Muscle of back (tissue), 11 donors: ENCODE measurements around the gene CLMN. TPM values are rescaled to one million over a fixed set of nuclear protein-coding genes. Genes with fewer than 3 reads are reported as not detected.
A peak's percentile ranks its signal among the peaks of the same experiment; 100 is the strongest.
"Not testable (repeated sequence)": the region's sequence is repeated elsewhere in the genome, so short reads cannot be mapped to it uniquely, and the experiment has no call there.

Experiments
- DNase-seq, 3 donors: peaks; one replicate each; pipeline versions ENCODE4 v3.0.0 to v3.0.0-alpha.2; 2013
- polyA plus RNA-seq, 10 donors: library from polyadenylated mRNA; unstranded; fragments of 120-200 nt; gene quantifications; one replicate each; pipeline ENCODE4 v1.2.1, GENCODE V29; 2013; ENCODE audit not compliant: insufficient read length in 10 of 10

CLMN gene
- polyA plus RNA-seq, 10 donors, result 1.6 to 4.6 (median 3.0) TPM

DNA sequence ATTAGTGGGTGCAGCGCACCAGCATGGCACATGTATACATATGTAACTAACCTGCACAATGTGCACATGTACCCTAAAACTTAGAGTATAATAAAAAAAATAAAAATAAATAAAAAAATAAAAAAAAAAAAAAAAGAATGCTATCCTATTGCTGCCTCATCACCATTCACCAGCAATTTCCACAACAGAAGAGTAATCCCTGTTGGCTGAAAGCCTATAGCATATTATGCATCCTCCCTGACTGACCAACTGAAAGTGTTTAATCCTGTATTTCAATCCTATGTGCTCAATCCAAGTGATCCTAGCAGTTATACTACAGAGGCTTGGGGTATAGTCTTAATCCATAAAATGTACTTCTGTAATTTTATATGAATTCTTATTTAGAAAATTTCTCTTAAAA is 180.8 kb downstream of the CLMN start:
- DNase-seq, result no peak

DNA sequence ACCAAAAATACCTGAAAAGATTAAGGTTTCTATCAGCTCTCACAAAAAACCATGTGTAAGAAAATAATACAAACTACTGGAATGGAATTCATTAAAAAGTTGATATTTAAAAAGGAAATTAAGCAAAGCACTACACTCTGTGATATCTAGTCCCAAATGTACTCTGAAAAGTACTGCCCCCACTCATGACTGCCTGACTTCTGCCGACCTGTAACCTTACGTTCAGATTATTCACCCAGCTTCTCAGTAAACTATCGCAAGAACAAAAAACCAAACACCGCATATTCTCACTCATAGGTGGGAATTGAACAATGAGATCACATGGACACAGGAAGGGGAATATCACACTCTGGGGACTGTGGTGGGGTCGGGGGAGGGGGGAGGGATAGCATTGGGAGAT is 181.3 kb downstream of the CLMN start:
- not testable (repeated sequence) for DNase-seq

DNA sequence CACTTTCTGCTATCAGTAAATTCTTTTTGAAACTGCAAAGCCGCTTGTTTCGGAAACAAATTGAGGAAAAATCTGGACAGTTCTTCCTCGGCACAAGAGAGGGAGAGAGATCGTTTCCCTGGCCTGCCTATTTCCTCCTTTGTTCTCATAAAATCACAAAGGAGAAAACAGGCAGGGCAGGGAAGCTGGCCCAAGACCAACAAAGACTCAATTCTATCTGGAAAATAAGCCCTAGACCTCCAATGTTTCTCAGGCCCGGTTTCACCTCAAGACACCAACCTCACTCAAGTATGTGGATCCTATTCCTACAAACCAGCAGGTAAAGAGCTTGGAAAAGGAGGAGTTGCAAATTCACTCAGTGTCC is 181.9 kb downstream of the CLMN start:
- peak in 1 of 3 donors; percentile 15 for DNase-seq

DNA sequence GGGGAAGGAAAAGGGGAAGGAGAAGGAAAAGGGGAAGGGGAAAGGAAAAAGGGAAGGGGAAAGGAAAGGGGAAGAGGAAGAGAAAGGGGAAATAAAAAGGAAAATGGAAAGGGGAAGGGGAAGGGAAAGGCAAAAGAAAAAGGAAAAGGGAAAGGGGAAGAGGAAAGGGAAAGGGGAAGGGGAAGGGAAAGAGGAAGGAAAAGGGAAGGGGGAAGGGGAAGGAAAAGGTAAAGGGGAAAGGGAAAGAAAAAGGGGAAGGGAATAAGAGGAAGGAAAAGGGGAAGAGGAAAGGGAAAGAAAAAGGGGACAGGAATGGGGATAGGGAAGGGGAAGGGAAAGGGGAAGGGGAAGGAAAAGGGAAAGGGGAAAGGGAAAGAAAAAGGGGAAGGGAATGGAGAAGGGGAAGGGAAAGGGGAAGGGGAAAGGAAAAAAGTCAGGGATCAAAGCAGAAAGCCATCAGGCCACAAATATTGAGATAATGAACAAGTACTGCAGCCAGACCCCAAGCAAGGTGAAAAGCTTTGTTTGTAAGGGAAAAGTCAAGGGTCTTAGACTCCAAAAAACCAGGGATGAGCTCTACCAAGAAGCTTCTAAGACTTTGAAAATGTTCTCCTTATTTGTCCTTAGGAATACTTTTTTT is 182.4 kb downstream of the CLMN start:
- DNase-seq, result no peak

DNA sequence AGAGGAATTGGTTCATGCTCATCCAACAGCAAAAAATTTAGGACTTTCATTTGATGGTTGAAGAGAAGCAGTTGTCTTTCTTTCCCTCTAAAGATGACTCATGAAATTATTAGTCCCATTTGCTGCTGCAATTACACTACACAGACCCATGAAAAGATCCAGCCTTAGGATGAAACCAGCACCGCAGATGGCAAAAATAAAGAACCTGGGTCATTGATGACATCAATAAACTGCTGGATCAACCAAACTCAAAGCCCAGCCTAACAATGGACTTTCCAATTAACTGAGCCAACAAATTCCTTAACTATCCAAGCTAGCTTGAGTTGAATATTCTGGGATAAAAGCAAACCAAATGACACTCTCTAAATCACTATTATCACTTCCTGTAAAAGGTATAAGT is 183.1 kb downstream of the CLMN start:
- no peak for DNase-seq

DNA sequence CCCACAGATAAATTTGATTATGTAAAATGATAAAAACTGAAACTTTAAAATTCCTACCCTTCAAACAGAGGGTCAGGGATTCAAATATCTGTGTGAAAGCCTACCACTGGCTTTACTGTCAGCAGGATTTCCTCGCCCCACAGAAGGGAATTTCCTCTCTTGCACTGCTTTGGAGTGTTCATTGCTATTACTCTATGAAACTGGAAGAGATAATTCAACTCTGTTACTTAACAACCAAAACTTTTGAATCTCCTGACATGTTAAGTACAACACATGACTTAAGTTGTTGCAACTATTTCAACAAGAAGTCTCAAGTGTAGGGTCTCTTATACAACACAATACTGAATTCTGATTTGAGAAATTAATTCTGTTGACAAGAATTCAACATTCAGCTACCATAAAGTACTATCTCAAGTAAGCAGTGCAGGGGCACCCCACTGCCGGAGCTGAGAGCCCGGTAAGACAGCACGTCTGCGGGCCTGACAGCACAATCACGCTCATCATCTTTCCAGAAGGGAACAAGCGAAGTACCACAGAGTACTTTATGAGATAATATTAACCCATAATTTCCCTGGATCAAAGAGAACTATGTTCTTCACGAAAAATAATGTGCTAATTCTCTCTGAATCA is 185.3 kb downstream of the CLMN start:
- DNase-seq, result no peak

DNA sequence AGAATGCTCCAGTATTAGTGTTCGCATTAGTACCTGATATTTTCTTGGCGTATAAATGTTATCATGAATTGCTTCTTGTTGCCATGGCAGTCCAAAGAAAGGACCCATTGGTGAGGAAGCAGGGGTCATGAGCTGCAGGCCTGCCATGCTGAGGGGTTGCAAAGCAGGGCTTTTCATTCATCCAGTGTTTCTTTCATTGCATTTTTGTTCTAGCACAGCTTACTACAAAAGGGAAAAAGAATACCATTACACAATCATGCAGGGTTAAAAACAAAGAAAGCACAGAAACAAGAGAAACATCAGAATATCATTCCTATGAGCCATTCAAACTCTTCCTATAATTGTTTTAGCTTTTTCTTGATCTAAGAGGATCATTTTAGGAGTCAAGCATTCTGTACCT is 186.4 kb downstream of the CLMN start:
- no peak for DNase-seq

DNA sequence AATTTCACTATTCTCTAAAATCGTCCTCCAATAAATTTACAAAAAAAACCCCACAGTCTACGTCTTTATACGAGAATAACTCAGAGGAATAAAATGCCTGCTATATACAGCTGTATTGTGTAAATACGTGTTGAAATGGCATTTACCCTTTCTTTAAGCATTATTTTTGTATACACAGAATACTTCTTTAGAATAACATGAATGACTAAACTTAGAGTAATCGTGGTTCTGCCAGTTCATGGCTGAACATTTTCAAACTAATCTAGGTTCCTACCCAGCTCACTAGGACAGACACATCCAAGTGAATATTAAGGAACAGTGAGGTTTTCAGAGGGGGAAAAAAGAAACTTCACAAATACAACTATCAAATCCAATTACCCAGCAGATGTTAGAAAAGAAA is 186.9 kb downstream of the CLMN start:
- no peak for DNase-seq

Other genes with a start within 250 kb of the CLMN start
- gene DICER1, start 162.4 kb downstream of the CLMN start, polyA plus RNA-seq, result 10 to 100 TPM; 32.6 to 52.1 (median 42.4) TPM
- 10 to 100 TPM in 1 of 10 donors, 1 to 10 TPM in 9; 6.1 to 10.1 (median 9.4) TPM for gene SYNE3, start 196.7 kb upstream of the CLMN start, polyA plus RNA-seq
- gene GLRX5, start 215.1 kb upstream of the CLMN start, polyA plus RNA-seq, result 10 to 100 TPM; 38.3 to 61.1 (median 49.9) TPM